ENCODE measurements around the gene ACCSL. TPM values are rescaled to one million over a fixed set of nuclear protein-coding genes. Genes with fewer than 3 reads are reported as not detected.

The ACCSL gene
- total RNA-seq, 2 donors from 2014 or later, result not detected

DNA sequence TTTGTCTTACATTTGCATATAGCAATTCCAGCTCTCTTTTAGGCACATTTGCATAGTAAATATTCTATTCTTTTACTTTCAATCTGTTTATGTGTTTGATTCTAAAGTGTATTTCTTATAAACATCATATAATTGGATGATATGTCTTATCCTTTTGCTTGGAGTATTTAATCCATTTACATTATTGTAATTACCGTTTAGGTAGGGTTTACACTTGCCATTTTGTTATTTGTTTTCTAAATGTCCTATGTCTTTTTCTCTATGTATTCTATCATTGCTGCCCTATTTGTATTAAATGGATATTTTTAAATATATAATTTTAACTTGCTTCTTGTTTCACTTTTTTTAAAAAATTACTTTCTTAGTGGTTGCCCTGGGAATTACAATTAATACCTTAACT is 22.8 kb upstream of the ACCSL start:
- TF ChIP-seq, protein P1, sequence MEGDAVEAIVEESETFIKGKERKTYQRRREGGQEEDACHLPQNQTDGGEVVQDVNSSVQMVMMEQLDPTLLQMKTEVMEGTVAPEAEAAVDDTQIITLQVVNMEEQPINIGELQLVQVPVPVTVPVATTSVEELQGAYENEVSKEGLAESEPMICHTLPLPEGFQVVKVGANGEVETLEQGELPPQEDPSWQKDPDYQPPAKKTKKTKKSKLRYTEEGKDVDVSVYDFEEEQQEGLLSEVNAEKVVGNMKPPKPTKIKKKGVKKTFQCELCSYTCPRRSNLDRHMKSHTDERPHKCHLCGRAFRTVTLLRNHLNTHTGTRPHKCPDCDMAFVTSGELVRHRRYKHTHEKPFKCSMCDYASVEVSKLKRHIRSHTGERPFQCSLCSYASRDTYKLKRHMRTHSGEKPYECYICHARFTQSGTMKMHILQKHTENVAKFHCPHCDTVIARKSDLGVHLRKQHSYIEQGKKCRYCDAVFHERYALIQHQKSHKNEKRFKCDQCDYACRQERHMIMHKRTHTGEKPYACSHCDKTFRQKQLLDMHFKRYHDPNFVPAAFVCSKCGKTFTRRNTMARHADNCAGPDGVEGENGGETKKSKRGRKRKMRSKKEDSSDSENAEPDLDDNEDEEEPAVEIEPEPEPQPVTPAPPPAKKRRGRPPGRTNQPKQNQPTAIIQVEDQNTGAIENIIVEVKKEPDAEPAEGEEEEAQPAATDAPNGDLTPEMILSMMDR (conservative IDR thresholded peaks at IDR 0.05), result no peak
- no CpG with 5 or more reads among the region's 1 CpG for WGBS, 2 experiments (ENCODE audit: insufficient coverage in 1 of 2, insufficient read length in 1 of 2)
- H3K4me1 ChIP-seq (ENCODE audit: control insufficient read depth, insufficient read depth, low read length), result no peaks in the 10 kb centered on the region
- H3K27ac ChIP-seq (ENCODE audit: low read depth, low read length), result no peak overlapping the region
- peaks cover 3% of the 10 kb centered on the region for H3K27me3 ChIP-seq (ENCODE audit: control insufficient read depth, insufficient read depth, low read length, poor library complexity, severe bottlenecking)
- no peak overlapping the region for H3K27ac Mint-ChIP-seq
- DNase-seq, result no peak
- peaks cover 13% of the 10 kb centered on the region for H3K9me3 ChIP-seq (ENCODE audit: control insufficient read depth, low read length)
- H3K27me3 Mint-ChIP-seq (ENCODE audit: insufficient read depth), result peaks cover 41% of the 10 kb centered on the region
- H3K4me1 Mint-ChIP-seq, result peaks cover under 1% of the 10 kb centered on the region
- H3K36me3 ChIP-seq (ENCODE audit: control insufficient read depth, insufficient read depth, low read length), result no peaks in the 10 kb centered on the region
- H3K4me3 Mint-ChIP-seq, result no peak overlapping the region
- H3K4me3 ChIP-seq (ENCODE audit: low read length), result no peak overlapping the region
- H3K9ac ChIP-seq (ENCODE audit: extremely low read depth, low read length, poor library complexity, severe bottlenecking), result no peak overlapping the region
- no peaks in the 10 kb centered on the region for H3K36me3 Mint-ChIP-seq (ENCODE audit: low read depth)
- peaks cover 29% of the 10 kb centered on the region for H3K9me3 Mint-ChIP-seq

DNA sequence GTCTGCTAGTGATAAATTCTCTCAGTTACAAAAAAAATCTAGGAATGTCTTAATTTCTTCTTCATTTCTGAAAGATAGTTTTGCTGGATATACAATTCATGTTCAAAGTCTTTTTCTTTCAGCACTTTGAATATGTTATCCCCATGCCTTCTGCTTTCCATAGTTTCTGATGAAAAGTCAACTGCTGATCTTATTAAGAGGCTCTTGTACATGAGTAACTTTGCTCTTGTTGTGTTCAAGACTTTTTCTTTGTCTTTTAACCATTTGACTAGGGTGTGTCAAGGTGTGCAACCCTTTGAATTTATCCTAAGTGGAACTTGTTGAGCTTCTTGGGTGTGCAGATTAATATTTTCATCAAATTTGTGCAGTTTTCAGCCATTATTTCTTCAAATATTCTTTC is 22.1 kb upstream of the ACCSL start:
- no peak overlapping the region for H3K27ac ChIP-seq (ENCODE audit: low read depth, low read length)

DNA sequence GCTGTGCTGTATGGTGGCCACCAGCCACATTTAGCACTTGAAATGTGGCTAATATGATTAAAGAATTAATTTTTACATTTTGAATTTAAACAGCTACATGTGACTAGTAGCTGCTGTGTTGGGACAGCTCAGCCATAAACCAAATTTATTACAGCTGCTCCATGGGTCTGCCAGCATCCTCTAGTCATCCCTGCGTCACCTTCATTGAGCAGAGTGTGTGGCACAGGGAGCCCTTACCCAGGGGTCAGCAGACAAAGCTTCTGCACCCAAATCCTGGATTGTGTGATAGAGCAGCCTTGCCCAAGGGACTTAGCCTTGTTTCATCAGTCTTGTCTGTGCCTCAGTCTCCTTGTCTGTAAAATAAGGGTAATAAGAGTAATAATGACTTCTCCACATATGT is 19.4 kb upstream of the ACCSL start:
- Histone ChIP-seq H3K9ac (ENCODE audit: extremely low read depth, low read length, poor library complexity, severe bottlenecking) (no peak overlapping the region), H3K4me1 (ENCODE audit: control insufficient read depth, insufficient read depth, low read length) (no peaks in the 10 kb centered on the region), H3K36me3 (ENCODE audit: control insufficient read depth, insufficient read depth, low read length) (no peaks in the 10 kb centered on the region), H3K4me3 (ENCODE audit: low read length) (no peak overlapping the region), H3K27me3 (ENCODE audit: control insufficient read depth, insufficient read depth, low read length, poor library complexity, severe bottlenecking) (no peaks in the 10 kb centered on the region), H3K9me3 (ENCODE audit: control insufficient read depth, low read length) (peaks cover 13% of the 10 kb centered on the region), H3K27ac (ENCODE audit: low read depth, low read length) (no peak overlapping the region)
- TF ChIP-seq, protein P1 (conservative IDR thresholded peaks at IDR 0.05), result no peak
- Mint-ChIP-seq H3K27ac (no peak overlapping the region), H3K4me3 (no peak overlapping the region), H3K27me3 (ENCODE audit: insufficient read depth) (peaks cover 12% of the 10 kb centered on the region), H3K36me3 (ENCODE audit: low read depth) (no peaks in the 10 kb centered on the region), H3K9me3 (peaks cover 15% of the 10 kb centered on the region), H3K4me1 (peaks cover 15% of the 10 kb centered on the region)
- 100% methylated on average over 1 of the region's 1 CpG for WGBS, 2 experiments (ENCODE audit: insufficient coverage in 1 of 2, insufficient read length in 1 of 2)
- DNase-seq, result no peak

More for the DNA sequence above, 22.1 kb upstream of the ACCSL start:
- peaks cover 33% of the 10 kb centered on the region for H3K27me3 Mint-ChIP-seq (ENCODE audit: insufficient read depth)
- H3K36me3 Mint-ChIP-seq (ENCODE audit: low read depth), result no peaks in the 10 kb centered on the region
- peaks cover 6% of the 10 kb centered on the region for H3K4me1 Mint-ChIP-seq
- peaks cover 13% of the 10 kb centered on the region for H3K9me3 ChIP-seq (ENCODE audit: control insufficient read depth, low read length)
- H3K4me1 ChIP-seq (ENCODE audit: control insufficient read depth, insufficient read depth, low read length), result no peaks in the 10 kb centered on the region
- no peak overlapping the region for H3K4me3 Mint-ChIP-seq
- H3K9me3 Mint-ChIP-seq, result peaks cover 29% of the 10 kb centered on the region
- H3K27me3 ChIP-seq (ENCODE audit: control insufficient read depth, insufficient read depth, low read length, poor library complexity, severe bottlenecking), result no peaks in the 10 kb centered on the region
- no peak overlapping the region for H3K27ac Mint-ChIP-seq
- TF ChIP-seq, protein P1 (conservative IDR thresholded peaks at IDR 0.05), result no peak
- H3K9ac ChIP-seq (ENCODE audit: extremely low read depth, low read length, poor library complexity, severe bottlenecking), result no peak overlapping the region
- H3K4me3 ChIP-seq (ENCODE audit: low read length), result no peak overlapping the region
- no peaks in the 10 kb centered on the region for H3K36me3 ChIP-seq (ENCODE audit: control insufficient read depth, insufficient read depth, low read length)
- no peak for DNase-seq
